T-helper 17 cell (primary cell): ENCODE data around the gene SLC30A3. TPM values are rescaled to one million over a fixed set of nuclear protein-coding genes. Genes with fewer than 3 reads are reported as not detected.
"Not testable (repeated sequence)": the region's sequence is repeated elsewhere in the genome, so short reads cannot be mapped to it uniquely, and the experiment has no call there.

Experiments used
- ATAC-seq: fragments of 150-1000 bp; cut with Tn5 transposase; 2 replicates; pipeline ENCODE4 v1.10.0; 2021; ENCODE audit warnings: mild to moderate bottlenecking, moderate library complexity
- DNase-seq, 3 donors: peaks; one replicate each; pipeline versions ENCODE4 v3.0.0 to v3.0.0-alpha.2; 2020 to 2021
- H3K9me3 ChIP-seq: one replicate; pipeline ENCODE4 v1.7.0; 2013; ENCODE audit warnings: low read length, mild to moderate bottlenecking; ENCODE audit not compliant: control insufficient read depth, poor library complexity, severe bottlenecking
- H3K27ac Mint-ChIP-seq: one replicate; pipeline ENCODE4 v1.8.0; 2022; ENCODE audit warnings: mild to moderate bottlenecking, moderate library complexity, mixed read lengths
- H3K27me3 Mint-ChIP-seq: one replicate; pipeline ENCODE4 v1.8.0; 2022; ENCODE audit warnings: mixed read lengths
- H3K36me3 Mint-ChIP-seq: one replicate; pipeline ENCODE4 v1.8.0; 2022; ENCODE audit warnings: low read depth, mixed read lengths
- H3K4me1 Mint-ChIP-seq: one replicate; pipeline ENCODE4 v1.8.0; 2022; ENCODE audit warnings: mild to moderate bottlenecking, mixed read lengths
- H3K4me3 Mint-ChIP-seq: one replicate; pipeline ENCODE4 v1.8.0; 2022; ENCODE audit warnings: mild to moderate bottlenecking, moderate library complexity, mixed read lengths
- total RNA-seq, 4 donors: library from RNA in 2 of 4; stranded (reverse) in 2 of 4; gene quantifications; one replicate each; pipeline ENCODE4 v1.2.3 and lab custom pipeline; 2022 to 2026

The SLC30A3 gene
- total RNA-seq, 2 donors from 2014 or later = 0.13 TPM; not detected in 1

- not testable (repeated sequence) for H3K4me3 Mint-ChIP-seq, H3K27ac Mint-ChIP-seq, H3K4me1 Mint-ChIP-seq, H3K9me3 ChIP-seq, H3K36me3 Mint-ChIP-seq, DNase-seq, ATAC-seq
- H3K27me3 Mint-ChIP-seq = peaks cover 41% of the 10 kb centered on the region
Observed at GRCh38 chr2:27300606-27301005, 37.8 kb upstream of the SLC30A3 start.

GRCh38 chr2:27298391-27299080, 35.7 kb upstream of the SLC30A3 start:
- H3K9me3 ChIP-seq = no peaks in the 10 kb centered on the region
- H3K36me3 Mint-ChIP-seq = no peaks in the 10 kb centered on the region
- H3K4me3 Mint-ChIP-seq = no peak overlapping the region
- H3K27me3 Mint-ChIP-seq = peaks cover 41% of the 10 kb centered on the region
- no peaks in the 10 kb centered on the region for H3K4me1 Mint-ChIP-seq
- ATAC-seq = no peak
- no peak for DNase-seq
- H3K27ac Mint-ChIP-seq = no peak overlapping the region

GRCh38 chr2:27297195-27297594, 34.3 kb upstream of the SLC30A3 start:
- no peak overlapping the region for H3K4me3 Mint-ChIP-seq
- no peak for ATAC-seq
- H3K36me3 Mint-ChIP-seq = peaks cover 2% of the 10 kb centered on the region
- H3K27me3 Mint-ChIP-seq = peaks cover 54% of the 10 kb centered on the region
- no peak overlapping the region for H3K27ac Mint-ChIP-seq
- no peaks in the 10 kb centered on the region for H3K9me3 ChIP-seq
- DNase-seq = no peak
- peaks cover 3% of the 10 kb centered on the region for H3K4me1 Mint-ChIP-seq

GRCh38 chr2:27296481-27296880, 33.6 kb upstream of the SLC30A3 start:
- DNase-seq = no peak
- peaks cover 61% of the 10 kb centered on the region for H3K27me3 Mint-ChIP-seq
- peaks cover 3% of the 10 kb centered on the region for H3K4me1 Mint-ChIP-seq
- no peak for ATAC-seq
- H3K9me3 ChIP-seq = no peaks in the 10 kb centered on the region
- peaks cover 3% of the 10 kb centered on the region for H3K36me3 Mint-ChIP-seq
- no peak overlapping the region for H3K27ac Mint-ChIP-seq
- no peak overlapping the region for H3K4me3 Mint-ChIP-seq

GRCh38 chr2:27294928-27295327, 32.1 kb upstream of the SLC30A3 start:
- H3K27ac Mint-ChIP-seq = no peak overlapping the region
- H3K4me1 Mint-ChIP-seq = peaks cover 3% of the 10 kb centered on the region
- no peak overlapping the region for H3K4me3 Mint-ChIP-seq
- ATAC-seq (no peak), DNase-seq (no peak)
- peaks cover 4% of the 10 kb centered on the region for H3K36me3 Mint-ChIP-seq
- peaks cover 64% of the 10 kb centered on the region for H3K27me3 Mint-ChIP-seq
- H3K9me3 ChIP-seq = no peaks in the 10 kb centered on the region

- peaks cover 7% of the 10 kb centered on the region for H3K36me3 Mint-ChIP-seq
Observed at GRCh38 chr2:27291865-27292264, 29.0 kb upstream of the SLC30A3 start.

GRCh38 chr2:27290549-27290948, 27.7 kb upstream of the SLC30A3 start:
- no peak for DNase-seq
- no peaks in the 10 kb centered on the region for H3K9me3 ChIP-seq
- H3K4me1 Mint-ChIP-seq = peaks cover 3% of the 10 kb centered on the region
- H3K27ac Mint-ChIP-seq = no peak overlapping the region
- no peak overlapping the region for H3K4me3 Mint-ChIP-seq
- peaks cover 7% of the 10 kb centered on the region for H3K36me3 Mint-ChIP-seq
- peaks cover 66% of the 10 kb centered on the region for H3K27me3 Mint-ChIP-seq
- no peak for ATAC-seq

More at GRCh38 chr2:27291865-27292264, 29.0 kb upstream of the SLC30A3 start:
- no peaks in the 10 kb centered on the region for H3K9me3 ChIP-seq
- DNase-seq (no peak), ATAC-seq (no peak)
- Mint-ChIP-seq H3K27ac (no peak overlapping the region), H3K4me3 (no peak overlapping the region), H3K27me3 (peaks cover 67% of the 10 kb centered on the region), H3K4me1 (peaks cover 3% of the 10 kb centered on the region)

- Mint-ChIP-seq H3K4me3 (no peak overlapping the region), H3K4me1 (peaks cover 3% of the 10 kb centered on the region), H3K27me3 (peaks cover 64% of the 10 kb centered on the region), H3K27ac (no peak overlapping the region), H3K36me3 (peaks cover 7% of the 10 kb centered on the region)
- ATAC-seq (no peak), DNase-seq (no peak)
- no peaks in the 10 kb centered on the region for H3K9me3 ChIP-seq
Observed at GRCh38 chr2:27288610-27289009, 25.8 kb upstream of the SLC30A3 start.

GRCh38 chr2:27285481-27285880, 22.6 kb upstream of the SLC30A3 start:
- no peaks in the 10 kb centered on the region for H3K4me1 Mint-ChIP-seq
- H3K9me3 ChIP-seq = no peaks in the 10 kb centered on the region
- no peak overlapping the region for H3K4me3 Mint-ChIP-seq
- H3K27ac Mint-ChIP-seq = no peak overlapping the region
- peaks cover 71% of the 10 kb centered on the region for H3K27me3 Mint-ChIP-seq
- H3K36me3 Mint-ChIP-seq = peaks cover 5% of the 10 kb centered on the region
- ATAC-seq (no peak), DNase-seq (no peak)

- Mint-ChIP-seq H3K4me1 (peaks cover under 1% of the 10 kb centered on the region), H3K36me3 (peaks cover 5% of the 10 kb centered on the region), H3K27ac (no peak overlapping the region), H3K4me3 (no peak overlapping the region), H3K27me3 (peaks cover 71% of the 10 kb centered on the region)
- no peak for ATAC-seq
- DNase-seq = no peak
- H3K9me3 ChIP-seq = no peaks in the 10 kb centered on the region
Observed at GRCh38 chr2:27284996-27285395, 22.1 kb upstream of the SLC30A3 start.

- Mint-ChIP-seq H3K4me3 (no peak overlapping the region), H3K4me1 (peaks cover 7% of the 10 kb centered on the region), H3K27me3 (peaks cover 63% of the 10 kb centered on the region), H3K36me3 (peaks cover 2% of the 10 kb centered on the region), H3K27ac (peak overlapping the region; percentile 21)
- DNase-seq (no peak), ATAC-seq (no peak)
- H3K9me3 ChIP-seq = no peaks in the 10 kb centered on the region
Observed at GRCh38 chr2:27282892-27283291, 20.0 kb upstream of the SLC30A3 start.

GRCh38 chr2:27281855-27282559, 19.2 kb upstream of the SLC30A3 start, which contains the start of gene TRIM54:
TRIM54 (plus strand) TSS chr2:27282429; CDS start chr2:27282732, 303 bp downstream.
- peaks cover 2% of the 10 kb centered on the region for H3K36me3 Mint-ChIP-seq
- peaks cover 7% of the 10 kb centered on the region for H3K4me1 Mint-ChIP-seq
- DNase-seq (no peak), ATAC-seq (no peak)
- peak within 1 kb of the TSS; percentile 21 for H3K27ac Mint-ChIP-seq
- H3K4me3 Mint-ChIP-seq = no peak within 1 kb of the TSS
- H3K27me3 Mint-ChIP-seq = peaks cover 65% of the 10 kb centered on the region
- H3K9me3 ChIP-seq = no peaks in the 10 kb centered on the region

GRCh38 chr2:27281442-27281841, 18.6 kb upstream of the SLC30A3 start:
- Mint-ChIP-seq H3K27me3 (peaks cover 62% of the 10 kb centered on the region), H3K4me1 (peaks cover 7% of the 10 kb centered on the region), H3K4me3 (no peak overlapping the region), H3K36me3 (peaks cover 2% of the 10 kb centered on the region), H3K27ac (peak overlapping the region; percentile 16)
- DNase-seq = no peak
- ATAC-seq = no peak
- no peaks in the 10 kb centered on the region for H3K9me3 ChIP-seq
